T-helper 1 cell (primary cell): ENCODE results near the gene TULP1.

Source experiments
- DNase-seq, 5 donors: peaks; one replicate each; pipeline ENCODE4 v3.0.0-alpha.2; 2012 to 2020

The TULP1 gene

GRCh38 chr6:35454391-35455110, 58.1 kb downstream of the TULP1 start:
- DNase-seq: no peak

- DNase-seq: no peak
These were observed 59.5 kb downstream of the TULP1 start for GRCh38 chr6:35453236-35453635.

- DNase-seq: peak; percentile 78 to 93 (median 84)
These were observed 60.3 kb downstream of the TULP1 start, which contains the start of gene FANCE for GRCh38 chr6:35452183-35453090. Gene FANCE (plus strand): TSS chr6:35452338. CDS start chr6:35452546, 208 bp downstream.

- DNase-seq: no peak
These were observed 61.1 kb downstream of the TULP1 start for GRCh38 chr6:35451354-35452182.

- peak in 3 of 5 donors; percentile 24 to 78 (median 32) for DNase-seq
These were observed 63.3 kb downstream of the TULP1 start for GRCh38 chr6:35449287-35449881.

- DNase-seq: no peak
These were observed 64.5 kb downstream of the TULP1 start for GRCh38 chr6:35448191-35448590.
